Measurements from ENCODE around the gene CREBRF.

The CREBRF gene

GRCh38 chr5:173144200-173145176, 88.3 kb downstream of the CREBRF start, which contains the start of gene BNIP1:
Gene BNIP1, plus strand, starts transcription at chr5:173144531. Its CDS starts 15 bp downstream, at chr5:173144546.
- Histone ChIP-seq H3K9me3 (ENCODE audit: insufficient read depth, low read length, severe bottlenecking) (no peaks in the 10 kb centered on the region), H3K36me3 (ENCODE audit: insufficient read depth, low read length) (peaks cover 28% of the 10 kb centered on the region), H3K4me2 (ENCODE audit: insufficient read depth, low read length) (peak within 1 kb of the TSS; percentile 99), H2AFZ (ENCODE audit: low read depth, low read length) (peak within 1 kb of the TSS; percentile 96), H3K9ac (ENCODE audit: low read depth, low read length) (peak within 1 kb of the TSS; percentile 85), H3K4me1 (ENCODE audit: insufficient read depth, low read length) (peaks cover 25% of the 10 kb centered on the region), H3K27me3 (ENCODE audit: insufficient read depth, low read length, poor library complexity) (no peaks in the 10 kb centered on the region), H4K20me1 (ENCODE audit: insufficient read depth, low read length) (no peaks in the 10 kb centered on the region), H3K4me3 (ENCODE audit: low read depth in 1 of 2, low read length in 2 of 2) (peak within 1 kb of the TSS; percentile 70 to 96; a peak in 3 of 4 replicates), H3K79me2 (ENCODE audit: insufficient read depth, low read length) (peaks cover 12% of the 10 kb centered on the region), H3K27ac (ENCODE audit: low read length) (peak within 1 kb of the TSS; percentile 90)
- ATAC-seq (ENCODE audit: insufficient read depth, low read depth): peak; percentile 90
- DNase-seq: peak; percentile 93
- TF ChIP-seq EZH2 (IDR thresholded peaks at IDR 0.05; ENCODE audit: borderline replicate concordance, low read depth, low read length, severe bottlenecking) (no peak), CTCF (IDR thresholded peaks at IDR 0.05; ENCODE audit: borderline replicate concordance, extremely low read depth, low read length, poor library complexity, severe bottlenecking) (peak; percentile 98)

DNA sequence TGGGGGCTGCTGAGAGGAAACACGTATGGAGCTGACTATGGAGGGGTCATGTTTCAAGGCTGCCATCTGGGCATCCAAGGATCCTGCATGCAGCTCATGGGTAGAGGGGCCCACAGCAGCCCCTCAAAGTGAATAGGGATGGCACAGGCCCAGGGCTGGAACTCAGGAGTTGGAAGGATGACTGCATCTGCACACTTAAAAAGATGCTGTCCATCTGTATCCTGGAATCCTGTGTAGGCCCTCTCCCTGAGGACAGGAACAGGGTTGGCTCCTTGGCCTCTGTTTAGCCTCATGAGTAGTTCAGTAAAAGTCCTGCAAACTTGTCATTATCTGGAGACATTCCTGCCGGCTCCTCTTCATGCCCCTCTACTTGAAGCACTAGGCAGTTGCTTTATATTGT, 92.2 kb downstream of the CREBRF start:
- H3K36me3 ChIP-seq (ENCODE audit: insufficient read depth, low read length): peaks cover 39% of the 10 kb centered on the region
- peaks cover 12% of the 10 kb centered on the region for H3K79me2 ChIP-seq (ENCODE audit: insufficient read depth, low read length)
- DNase-seq (no peak), ATAC-seq (ENCODE audit: insufficient read depth, low read depth) (no peak)
- no peak for TF ChIP-seq CTCF (IDR thresholded peaks at IDR 0.05; ENCODE audit: borderline replicate concordance, extremely low read depth, low read length, poor library complexity, severe bottlenecking)
- no peak for TF ChIP-seq EZH2 (IDR thresholded peaks at IDR 0.05; ENCODE audit: borderline replicate concordance, low read depth, low read length, severe bottlenecking)
- H3K9me3 ChIP-seq (ENCODE audit: insufficient read depth, low read length, severe bottlenecking): no peaks in the 10 kb centered on the region
- H3K27me3 ChIP-seq (ENCODE audit: insufficient read depth, low read length, poor library complexity): no peaks in the 10 kb centered on the region
- H3K4me1 ChIP-seq (ENCODE audit: insufficient read depth, low read length): peaks cover 25% of the 10 kb centered on the region
- H4K20me1 ChIP-seq (ENCODE audit: insufficient read depth, low read length): no peaks in the 10 kb centered on the region
- H3K4me3 ChIP-seq (ENCODE audit: low read depth in 1 of 2, low read length in 2 of 2): no peak overlapping the region
- H3K9ac ChIP-seq (ENCODE audit: low read depth, low read length): no peak overlapping the region
- no peak overlapping the region for H3K4me2 ChIP-seq (ENCODE audit: insufficient read depth, low read length)
- no peak overlapping the region for H2AFZ ChIP-seq (ENCODE audit: low read depth, low read length)
- no peak overlapping the region for H3K27ac ChIP-seq (ENCODE audit: low read length)

GRCh38 chr5:173152547-173152946, 96.4 kb downstream of the CREBRF start:
- Histone ChIP-seq H3K4me3 (ENCODE audit: low read depth in 1 of 2, low read length in 2 of 2) (no peak overlapping the region), H2AFZ (ENCODE audit: low read depth, low read length) (no peak overlapping the region), H3K4me1 (ENCODE audit: insufficient read depth, low read length) (no peaks in the 10 kb centered on the region), H3K4me2 (ENCODE audit: insufficient read depth, low read length) (no peak overlapping the region), H3K27me3 (ENCODE audit: insufficient read depth, low read length, poor library complexity) (no peaks in the 10 kb centered on the region), H3K9me3 (ENCODE audit: insufficient read depth, low read length, severe bottlenecking) (no peaks in the 10 kb centered on the region), H3K27ac (ENCODE audit: low read length) (no peak overlapping the region), H3K36me3 (ENCODE audit: insufficient read depth, low read length) (peaks cover 48% of the 10 kb centered on the region), H4K20me1 (ENCODE audit: insufficient read depth, low read length) (no peaks in the 10 kb centered on the region), H3K9ac (ENCODE audit: low read depth, low read length) (no peak overlapping the region), H3K79me2 (ENCODE audit: insufficient read depth, low read length) (no peaks in the 10 kb centered on the region)
- ATAC-seq (ENCODE audit: insufficient read depth, low read depth): no peak
- TF ChIP-seq CTCF (IDR thresholded peaks at IDR 0.05; ENCODE audit: borderline replicate concordance, extremely low read depth, low read length, poor library complexity, severe bottlenecking): no peak
- no peak for TF ChIP-seq EZH2 (IDR thresholded peaks at IDR 0.05; ENCODE audit: borderline replicate concordance, low read depth, low read length, severe bottlenecking)
- DNase-seq: no peak
